Muscle of back (tissue), 11 donors: ENCODE measurements around the gene COL6A5. TPM values are rescaled to one million over a fixed set of nuclear protein-coding genes. Genes with fewer than 3 reads are reported as not detected.
"Not testable (repeated sequence)": the region's sequence is repeated elsewhere in the genome, so short reads cannot be mapped to it uniquely, and the experiment has no call there.

ENCODE experiments used
- DNase-seq, 3 donors: peaks; one replicate each; pipeline versions ENCODE4 v3.0.0 to v3.0.0-alpha.2; 2013
- polyA plus RNA-seq, 10 donors: library from polyadenylated mRNA; unstranded; fragments of 120-200 nt; gene quantifications; one replicate each; pipeline ENCODE4 v1.2.1, GENCODE V29; 2013; ENCODE audit not compliant: insufficient read length in 10 of 10

COL6A5 gene
- polyA plus RNA-seq, 10 donors, result 0.01 to 0.13 (median 0.05) TPM; not detected in 2

DNA sequence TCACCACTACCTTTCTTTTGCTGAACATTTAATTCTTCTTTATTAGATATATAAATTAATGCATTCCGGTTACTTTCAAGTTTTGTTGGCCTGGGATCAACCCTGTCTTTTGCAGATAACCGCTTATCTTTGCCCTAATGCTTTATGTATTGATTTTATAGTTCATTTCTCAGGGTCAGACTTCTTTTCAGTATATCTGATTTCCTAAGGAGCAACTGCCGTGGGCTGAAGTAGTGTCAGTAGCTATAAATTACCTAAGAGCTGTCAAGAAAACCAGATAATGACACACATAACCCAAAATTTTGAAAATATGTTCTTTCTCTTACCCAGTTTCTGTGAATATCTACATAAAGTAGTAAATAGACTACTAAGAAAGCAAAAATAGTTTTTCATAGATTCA lies 38.0 kb downstream of the COL6A5 start:
- no peak for DNase-seq

DNA sequence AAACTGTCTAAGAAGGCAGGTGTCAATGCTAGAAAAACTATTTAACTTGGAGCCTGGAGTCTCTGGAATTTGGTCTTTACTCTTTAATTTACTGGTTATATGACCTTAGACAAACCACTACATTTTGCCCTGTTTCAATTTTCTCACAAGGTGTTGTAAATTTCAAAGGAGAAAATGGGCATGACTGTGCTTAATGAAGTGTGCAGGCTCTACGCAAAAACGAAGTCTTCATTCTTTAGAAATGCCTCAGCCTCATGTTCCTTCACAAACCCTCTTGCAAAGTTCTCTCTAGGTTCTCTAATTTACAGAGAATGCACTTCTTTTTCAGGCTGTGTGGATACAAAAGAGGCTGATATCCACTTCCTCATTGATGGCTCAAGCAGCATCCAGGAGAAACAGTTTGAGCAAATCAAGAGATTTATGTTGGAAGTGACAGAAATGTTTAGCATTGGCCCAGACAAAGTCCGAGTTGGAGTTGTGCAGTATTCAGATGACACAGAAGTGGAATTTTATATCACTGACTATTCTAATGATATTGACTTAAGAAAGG lies 39.1 kb downstream of the COL6A5 start:
- DNase-seq, result no peak

DNA sequence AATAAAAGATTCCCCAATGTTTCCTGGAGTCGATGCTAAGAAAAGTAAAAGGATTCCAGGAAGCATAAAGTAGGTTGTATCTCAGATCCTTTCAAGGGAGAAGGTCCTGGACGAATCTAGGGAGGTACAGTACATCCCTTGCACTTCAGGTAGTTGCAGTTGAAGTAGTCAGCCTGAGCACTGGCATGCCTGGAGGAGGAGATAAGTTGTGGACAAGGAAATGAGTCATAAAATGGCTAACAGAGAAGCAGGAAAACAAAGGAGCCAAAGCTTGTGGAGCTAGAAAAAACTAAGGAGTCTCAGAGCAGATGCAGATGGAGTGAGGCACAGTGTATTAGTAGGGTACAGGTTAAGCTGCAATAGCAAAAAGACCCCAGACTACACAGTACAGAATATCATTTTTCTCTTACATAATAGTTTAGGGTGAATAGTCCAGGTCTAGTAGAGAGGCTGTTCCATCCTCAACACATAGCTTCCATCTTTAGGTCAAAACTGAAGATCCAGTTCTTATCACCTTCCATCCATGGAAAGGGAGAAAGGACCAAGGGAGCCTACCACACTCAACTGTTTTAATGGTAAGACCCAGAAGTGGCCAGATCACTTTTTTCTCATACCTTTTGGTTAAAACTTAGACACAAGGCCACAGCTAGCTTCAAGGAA lies 41.3 kb downstream of the COL6A5 start:
- no peak for DNase-seq

DNA sequence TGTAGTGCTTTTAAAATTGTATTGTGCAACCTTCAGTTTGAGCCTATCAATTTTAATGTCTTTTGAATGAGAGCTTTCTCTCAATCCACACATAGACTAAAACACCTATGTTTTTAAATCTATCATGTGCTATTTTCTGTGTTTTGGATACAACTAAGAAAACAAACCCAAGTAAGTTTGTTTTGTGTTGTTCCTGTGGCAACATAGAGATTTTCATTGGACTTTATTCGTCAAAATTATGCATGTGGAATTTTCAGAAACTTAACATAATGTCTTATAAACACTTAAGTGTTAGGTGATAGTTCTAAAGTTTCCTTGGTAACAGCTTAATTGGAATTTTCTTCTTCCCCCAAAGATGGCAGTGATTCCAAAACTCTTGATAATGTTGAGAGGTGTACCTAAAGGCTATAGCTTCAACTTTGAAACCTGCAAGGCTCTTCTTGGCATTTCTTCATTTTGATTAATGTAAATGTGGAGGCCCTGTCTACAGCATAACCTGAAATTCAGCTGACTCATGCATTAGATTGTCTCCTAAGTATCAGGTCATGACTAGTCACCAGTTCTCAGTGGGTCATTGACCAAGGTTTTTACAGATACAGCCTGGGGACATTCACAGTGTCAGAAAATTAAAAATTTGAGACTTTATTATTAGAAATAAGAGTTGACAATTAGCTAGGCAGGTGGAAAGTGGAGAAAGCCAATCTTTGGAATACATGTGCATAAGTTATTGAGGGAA lies 44.4 kb downstream of the COL6A5 start:
- DNase-seq, result peak in 1 of 3 donors; percentile 31

DNA sequence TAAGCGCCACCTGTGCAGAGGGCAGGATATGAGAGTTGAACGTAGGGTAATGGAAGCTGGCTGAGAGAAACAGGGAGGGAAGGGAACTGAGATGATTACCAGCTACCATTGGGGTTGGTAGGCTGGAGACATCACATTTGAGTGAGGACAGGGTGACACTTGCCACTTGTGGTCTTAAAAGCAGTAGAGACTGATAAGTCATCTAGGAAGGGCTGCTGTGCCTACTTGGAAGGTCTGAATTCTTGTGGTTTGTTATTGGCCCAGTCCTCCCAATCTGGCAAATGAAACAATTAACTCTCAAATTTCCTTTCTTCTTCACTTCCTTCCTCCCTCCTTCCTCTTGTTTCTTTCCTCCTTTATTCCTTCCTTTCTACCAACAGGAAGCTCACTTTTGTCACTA lies 46.8 kb downstream of the COL6A5 start:
- DNase-seq, result no peak

DNA sequence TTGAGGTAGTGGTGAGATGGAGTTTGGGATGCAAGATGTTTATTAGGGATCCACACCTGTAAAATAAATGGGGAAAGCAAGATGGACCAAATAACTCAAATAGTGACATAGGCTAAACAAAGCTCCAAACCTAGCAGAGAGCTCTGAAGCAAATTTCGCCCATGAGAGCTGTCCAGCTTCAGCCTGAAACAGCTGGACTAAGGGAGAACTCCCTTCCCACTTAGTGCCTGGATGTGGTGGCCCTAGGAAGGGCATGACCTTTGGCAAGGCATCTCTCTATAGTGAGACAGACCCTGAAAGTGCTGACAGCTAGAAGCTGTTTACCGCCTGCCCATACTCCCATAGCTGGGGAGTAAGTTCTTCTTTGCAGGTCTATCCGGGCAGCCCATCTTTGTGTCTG lies 48.1 kb downstream of the COL6A5 start:
- DNase-seq, result peak in 1 of 3 donors; percentile 16

DNA sequence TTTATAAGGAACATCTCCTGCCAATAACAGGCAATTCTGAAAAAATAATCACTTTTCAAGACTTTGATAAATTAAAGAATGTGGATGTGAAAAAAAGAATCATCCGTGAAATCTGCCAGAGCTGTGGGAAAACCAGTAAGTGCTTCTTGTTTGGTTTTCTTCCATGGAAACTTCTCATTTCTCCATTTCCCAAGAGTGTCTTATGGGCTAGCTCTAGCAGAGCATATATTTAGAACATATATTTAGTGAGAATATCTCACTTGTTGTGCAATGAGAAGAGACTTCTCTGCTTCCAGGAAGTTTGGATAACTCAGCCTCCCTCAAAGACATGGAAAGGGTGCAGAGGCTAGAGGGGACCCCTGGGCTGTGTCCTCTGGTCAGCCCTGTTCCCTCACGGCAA lies 49.9 kb downstream of the COL6A5 start:
- DNase-seq, result peak; percentile 29 to 70 (median 37)

DNA sequence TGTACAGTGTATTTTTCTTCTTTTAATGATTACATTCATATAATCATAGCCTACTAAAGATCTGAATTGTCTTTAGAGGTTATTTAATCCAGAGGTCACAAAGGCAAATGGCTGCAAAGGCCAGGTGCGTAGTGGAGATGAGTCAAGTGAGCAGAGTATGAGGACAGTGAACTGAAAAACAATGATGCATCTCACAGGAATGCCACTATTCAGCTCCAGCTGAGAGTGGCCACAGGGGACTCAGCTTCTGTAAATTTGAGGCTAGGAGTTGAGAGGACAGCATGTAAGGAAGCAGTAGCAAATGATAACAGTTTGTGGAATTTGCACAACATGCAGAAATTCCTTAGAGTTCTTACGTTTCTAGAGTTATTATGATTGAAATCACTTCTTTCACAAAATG lies 50.4 kb downstream of the COL6A5 start:
- peak; percentile 42 to 81 (median 56) for DNase-seq

DNA sequence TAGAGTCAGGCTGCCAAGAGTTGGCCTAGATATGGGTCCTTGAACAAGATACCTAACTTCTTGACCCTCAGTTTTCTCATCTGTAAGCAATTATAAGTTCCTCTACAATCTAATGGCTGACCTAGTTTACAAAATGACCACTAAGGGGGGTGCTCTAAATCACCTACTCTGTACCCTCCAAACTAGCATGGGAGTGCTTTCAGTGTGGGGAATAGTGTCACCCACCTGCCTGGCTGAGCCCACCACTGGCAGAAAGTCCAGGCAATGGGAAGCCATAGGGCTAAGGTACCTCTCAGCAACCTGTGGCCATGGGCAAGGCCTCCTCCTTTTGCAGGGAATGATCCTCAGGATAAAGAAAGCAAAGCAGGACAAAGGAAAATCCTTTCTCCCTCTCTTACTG lies 58.9 kb downstream of the COL6A5 start:
- no peak for DNase-seq

DNA sequence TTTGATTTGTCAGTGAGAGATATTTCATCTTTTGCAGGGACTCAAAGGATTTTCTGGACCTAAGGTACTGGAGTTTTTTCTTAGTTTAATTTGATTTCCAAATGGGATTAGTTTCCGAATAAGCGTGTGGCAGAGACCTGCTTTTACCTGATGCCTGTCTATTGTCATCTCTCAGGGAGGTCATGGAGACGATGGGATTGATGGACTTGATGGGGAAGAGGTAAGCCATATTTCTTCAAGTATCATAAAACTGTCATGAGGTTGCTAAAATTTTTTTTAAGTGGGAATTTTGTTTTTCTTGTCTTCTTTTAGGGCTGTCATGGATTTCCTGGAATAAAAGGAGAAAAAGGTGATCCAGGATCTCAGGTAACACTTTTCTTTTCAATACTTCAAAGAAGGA lies 60.5 kb downstream of the COL6A5 start:
- DNase-seq, result no peak

DNA sequence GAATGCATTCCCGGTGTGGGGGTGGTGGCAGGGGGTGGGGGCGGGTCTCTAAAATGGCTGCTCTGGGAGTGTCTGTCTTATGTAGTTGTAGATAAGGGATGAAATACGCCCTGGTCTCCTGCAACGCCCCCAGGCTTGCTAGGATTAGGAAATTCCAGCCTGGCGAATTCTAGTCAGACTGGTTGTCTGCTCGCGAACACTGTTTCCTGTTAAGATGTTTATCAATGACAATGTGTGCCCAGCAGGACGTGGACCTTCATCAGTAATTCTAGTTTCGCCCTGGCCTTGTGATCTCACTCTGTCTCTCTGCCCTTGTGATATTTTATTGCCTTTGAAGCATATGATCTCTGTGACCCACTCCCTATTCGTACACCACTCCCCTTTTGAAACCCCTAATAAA lies 62.8 kb downstream of the COL6A5 start:
- DNase-seq, result not testable (repeated sequence)

DNA sequence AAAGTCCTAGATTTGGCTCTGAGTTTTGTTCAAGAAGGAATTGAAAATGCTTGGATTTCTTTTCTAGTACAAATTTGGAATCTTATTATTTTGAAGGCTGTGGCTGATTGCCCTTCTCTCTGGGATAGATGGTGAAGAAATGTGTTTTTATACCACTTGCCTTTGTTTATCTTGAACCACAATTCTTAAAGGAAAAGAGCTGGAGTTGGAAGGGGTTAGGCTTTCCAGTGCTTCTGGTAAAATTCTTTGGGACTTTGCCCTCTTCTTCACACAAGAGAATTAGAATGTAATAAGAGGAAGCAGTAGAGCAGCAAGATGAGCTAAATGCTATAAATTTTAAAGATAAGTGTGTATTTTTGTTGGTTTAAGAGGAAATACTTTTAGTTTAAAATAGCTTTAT lies 65.8 kb downstream of the COL6A5 start:
- DNase-seq, result peak in 2 of 3 donors; percentile 34 to 68

DNA sequence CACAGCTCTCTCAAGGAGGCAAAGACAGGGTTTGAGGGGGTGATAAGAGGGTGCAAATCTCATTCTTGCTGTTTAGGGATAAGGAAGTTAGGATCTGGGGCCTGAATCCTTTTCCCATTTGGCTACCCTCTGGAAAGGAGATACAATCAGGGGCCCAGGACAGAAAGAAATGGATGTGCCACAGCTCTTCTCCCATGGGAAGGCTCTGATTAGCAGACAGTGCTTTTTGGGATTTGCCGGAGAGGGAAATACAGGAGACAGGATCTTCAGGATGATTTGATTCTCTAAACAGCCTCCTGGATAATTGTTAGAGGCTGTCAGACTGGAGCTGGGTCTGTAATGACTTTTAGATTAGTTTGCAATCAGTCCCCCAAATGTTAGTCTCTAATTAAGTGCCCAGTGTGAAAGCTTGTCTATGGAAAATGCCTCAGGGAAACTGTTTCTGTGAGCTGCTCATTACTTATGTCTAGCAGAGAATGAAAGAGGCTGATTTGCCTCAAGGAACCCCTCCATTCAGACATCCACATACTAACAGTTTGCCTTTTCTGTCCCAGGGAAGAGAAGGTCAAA lies 67.6 kb downstream of the COL6A5 start:
- no peak for DNase-seq

DNA sequence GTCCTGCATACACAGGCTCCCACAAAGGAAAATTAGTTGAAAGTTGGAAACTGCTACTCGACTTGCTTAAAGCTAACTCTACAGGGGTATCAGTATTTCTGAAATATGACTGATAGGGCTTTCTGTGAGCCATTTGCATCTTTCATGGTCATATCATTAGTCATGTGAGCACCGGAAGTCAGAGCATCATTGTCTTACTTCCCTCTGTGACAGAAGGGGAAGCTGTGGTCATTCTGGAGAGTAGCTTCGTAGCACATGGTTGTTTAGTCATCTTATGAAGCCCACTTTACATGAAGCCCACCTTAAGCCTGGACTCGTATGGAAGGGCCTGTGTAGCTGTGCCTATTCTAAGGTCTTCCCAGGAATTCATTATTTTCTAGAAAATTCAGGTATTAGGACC lies 69.0 kb downstream of the COL6A5 start:
- DNase-seq, result no peak

DNA sequence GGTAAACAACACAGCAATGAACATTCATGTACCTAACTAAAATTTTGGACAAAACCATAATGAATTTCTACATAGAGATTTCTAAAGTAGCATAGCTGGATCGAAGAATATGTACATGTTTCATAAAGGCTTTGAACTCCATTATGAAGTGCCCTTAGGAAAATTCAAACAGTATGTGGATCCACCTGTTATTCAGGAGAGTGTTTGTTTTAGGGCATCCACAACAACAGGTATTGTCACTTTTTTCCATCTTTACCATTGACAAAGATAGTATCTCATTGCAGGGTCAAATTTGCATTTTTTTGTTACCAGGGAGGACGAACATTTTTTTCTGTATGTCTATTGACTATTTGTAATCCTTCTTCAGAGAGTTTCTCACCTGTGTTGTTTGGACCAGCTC lies 75.0 kb downstream of the COL6A5 start:
- no peak for DNase-seq

DNA sequence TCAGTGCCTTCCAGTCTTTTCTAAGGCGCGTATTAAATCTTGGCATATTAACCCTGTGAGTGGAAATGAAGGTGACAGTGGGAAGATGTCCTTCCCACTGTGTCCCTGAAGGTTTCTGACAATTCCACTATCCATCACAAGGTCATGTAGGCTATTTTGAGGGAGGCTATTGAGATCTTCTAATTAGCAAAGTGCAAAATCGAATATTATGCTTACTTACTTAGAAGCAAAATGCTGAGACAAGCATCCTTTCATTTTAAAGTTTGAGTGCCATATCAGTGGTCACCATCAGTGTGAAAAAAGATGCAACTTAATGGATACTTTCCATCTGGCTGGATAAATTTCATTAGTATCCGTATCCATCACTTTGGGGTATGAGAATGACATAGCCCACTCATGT lies 77.6 kb downstream of the COL6A5 start:
- DNase-seq, result no peak

DNA sequence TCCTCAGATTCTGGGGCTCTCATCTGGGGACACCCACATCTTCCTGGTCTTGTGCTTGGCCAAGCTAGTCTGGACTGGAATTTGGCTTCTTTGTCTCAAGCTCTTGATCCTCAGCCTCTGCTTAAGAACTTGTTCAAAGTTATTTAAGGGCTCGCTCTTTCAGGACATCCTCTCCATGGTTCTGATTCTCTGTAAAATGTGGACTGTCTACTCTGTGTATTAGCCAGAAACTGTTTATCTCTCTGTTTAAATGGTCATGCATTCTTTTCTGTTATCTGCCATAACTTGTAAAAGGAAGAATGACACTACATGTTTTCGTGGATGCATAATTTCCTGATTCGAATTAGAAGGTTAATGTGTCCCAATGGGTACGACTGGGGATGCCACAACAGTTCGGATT lies 79.4 kb downstream of the COL6A5 start:
- no peak for DNase-seq

DNA sequence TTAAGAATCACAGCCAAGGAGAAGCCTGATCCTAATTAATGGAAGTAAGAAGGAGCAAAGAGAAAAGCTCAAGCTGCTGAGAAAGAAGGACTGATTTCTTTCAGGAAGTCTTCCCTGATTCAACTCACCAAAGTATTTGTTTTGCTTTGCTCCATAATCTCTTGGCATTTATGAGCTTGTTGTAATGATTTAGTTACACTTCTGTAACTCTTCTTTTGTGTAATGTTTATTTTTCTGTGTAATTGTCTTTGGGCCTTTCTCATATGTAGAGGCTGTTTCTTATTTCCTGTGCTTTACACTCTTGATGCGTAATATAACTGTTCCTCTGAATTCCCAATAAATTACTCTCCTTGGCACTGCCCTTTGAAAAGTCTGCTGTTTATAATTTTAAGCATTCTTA lies 80.0 kb downstream of the COL6A5 start:
- DNase-seq, result no peak

DNA sequence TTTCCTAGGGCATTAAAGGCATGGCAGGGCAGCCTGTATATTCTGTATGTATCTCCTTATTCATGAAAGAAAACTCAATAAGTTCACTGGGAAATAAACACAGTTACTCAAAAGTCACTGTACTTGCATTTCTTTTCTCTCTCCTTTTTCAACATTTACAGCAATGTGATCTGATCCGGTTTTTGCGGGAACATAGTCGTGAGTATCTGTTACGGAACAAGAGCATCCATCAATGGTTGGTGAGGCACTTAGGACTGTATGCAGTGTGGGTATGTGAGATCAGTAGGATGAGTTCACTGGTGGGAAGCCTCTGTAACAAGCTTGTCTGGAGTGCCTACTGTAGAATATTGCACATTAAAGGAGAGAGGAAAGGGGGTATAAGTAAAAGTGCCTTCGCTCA lies 80.7 kb downstream of the COL6A5 start:
- DNase-seq, result no peak

DNA sequence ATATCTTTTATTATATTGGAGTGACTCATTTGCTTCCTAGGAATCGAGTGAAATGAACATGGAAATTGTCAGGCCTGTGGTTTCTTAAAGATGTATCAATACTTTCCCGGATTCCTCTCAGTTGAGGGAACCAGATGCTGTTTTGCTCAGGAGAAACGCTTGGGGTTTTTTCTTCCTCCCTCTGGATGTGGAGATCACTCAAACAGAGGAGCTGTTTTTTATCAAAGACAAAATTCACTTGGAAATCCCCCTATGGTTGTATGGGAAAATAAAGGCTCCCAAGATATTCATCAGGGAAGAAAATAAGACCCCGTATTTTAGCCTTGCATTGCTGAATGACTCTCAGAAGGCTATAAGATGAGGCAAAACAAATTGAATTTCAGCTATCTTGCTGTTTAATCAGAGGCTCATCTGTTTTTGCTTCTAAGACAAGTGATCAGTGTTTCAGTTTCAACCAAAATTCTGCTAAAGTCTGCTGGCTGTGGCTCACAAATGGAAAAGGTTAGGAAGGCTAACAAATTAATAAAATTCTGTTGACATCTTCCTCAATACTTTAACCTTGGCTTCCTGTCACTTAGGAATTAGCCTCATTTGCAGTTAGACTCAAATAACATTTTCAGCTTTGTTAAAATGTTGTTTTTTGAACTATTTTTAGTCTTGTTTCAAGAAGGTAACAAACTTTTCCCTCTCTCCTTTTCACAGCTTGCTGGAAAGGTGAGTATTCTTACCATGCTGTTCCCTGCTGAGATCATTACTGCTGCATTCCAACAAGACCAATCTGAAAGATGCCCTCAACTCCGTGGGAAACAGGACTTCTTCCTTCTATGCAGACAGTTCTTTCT lies 83.6 kb downstream of the COL6A5 start:
- peak in 2 of 3 donors; percentile 19 to 39 for DNase-seq

DNA sequence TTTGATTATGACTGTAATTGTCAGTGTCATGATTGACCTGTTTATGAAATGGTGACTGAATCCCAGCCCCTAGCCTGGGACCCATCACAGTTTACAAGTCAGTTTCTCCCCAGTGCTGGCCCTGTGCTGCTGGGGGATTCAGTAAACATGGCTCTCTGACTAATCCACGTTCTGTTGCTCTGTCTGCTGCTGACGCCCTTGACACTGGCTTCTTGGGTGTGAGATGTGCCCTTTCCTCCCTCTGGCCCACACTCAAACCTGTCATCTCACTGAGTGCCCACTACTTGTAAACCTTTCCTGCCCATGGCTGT lies 84.2 kb downstream of the COL6A5 start:
- DNase-seq, result peak in 1 of 3 donors; percentile 7

DNA sequence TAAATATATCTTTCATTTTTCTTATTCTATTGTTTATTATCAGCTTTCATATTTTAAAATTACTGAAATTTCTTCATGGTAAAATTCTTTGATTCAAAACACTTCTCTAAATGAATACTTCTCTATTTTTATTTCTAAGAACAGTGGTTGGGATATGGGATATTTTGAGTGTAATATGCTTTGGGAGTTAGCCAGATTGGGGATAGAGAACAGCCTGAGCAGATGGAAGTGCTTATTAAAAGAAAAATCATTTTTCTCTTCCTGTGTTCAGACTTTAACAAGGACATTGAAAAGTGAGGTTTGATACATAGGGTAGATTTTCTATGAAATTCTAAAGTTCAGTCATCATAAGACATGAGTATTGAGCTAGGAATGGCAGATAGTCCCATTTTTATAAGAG lies 84.8 kb downstream of the COL6A5 start:
- DNase-seq, result peak in 2 of 3 donors; percentile 34 to 68
